ENCODE results near the gene LRP1B.

LRP1B gene

DNA sequence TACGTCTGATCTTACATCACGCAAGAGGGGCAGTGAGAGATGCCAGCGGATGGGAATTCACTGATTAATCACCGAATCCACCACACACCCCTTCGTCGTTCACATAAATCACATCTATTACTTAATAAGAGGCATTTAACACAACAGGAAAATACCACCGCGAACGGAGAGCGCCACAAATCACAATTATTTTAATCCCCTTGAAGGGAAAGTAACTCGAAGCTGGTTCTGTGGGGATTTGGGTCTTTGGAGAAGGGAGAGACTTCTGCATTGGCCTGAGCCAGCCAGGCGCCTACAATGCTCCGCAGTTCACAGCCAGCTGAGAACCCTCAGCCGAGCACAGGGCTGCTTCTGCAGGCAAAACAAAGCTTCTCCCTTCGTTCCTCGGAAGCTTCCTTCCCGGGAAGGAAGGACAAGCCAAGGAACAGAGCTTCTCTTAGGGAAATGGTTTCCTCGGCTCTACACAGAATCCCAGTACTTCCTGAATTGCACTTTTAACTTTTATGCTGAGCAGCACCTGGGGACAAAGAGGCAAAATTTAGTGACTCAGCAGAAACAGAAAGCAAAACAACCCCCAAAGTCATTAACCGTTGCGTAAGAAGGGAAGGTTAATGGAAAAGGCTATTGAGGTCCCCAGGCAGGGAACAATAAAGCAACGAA lies at the start of gene LRP1B:
Gene LRP1B, minus strand, starts transcription at position 7 of the 660 bp plus-strand sequence. CDS start 287 bp downstream, outside the sequence.
- Mint-ChIP-seq H3K4me3 (no peak within 1 kb of the TSS), H3K9me3 (peaks cover 10% of the 10 kb centered on the region), H3K4me1 (peaks cover 5% of the 10 kb centered on the region), H3K27me3 (peaks cover 21% of the 10 kb centered on the region), H3K27ac (no peak within 1 kb of the TSS), H3K36me3 (no peaks in the 10 kb centered on the region)

GRCh38 chr2:142179686-142180085 lies 48.9 kb upstream of the LRP1B start:
- H3K4me1 Mint-ChIP-seq: no peaks in the 10 kb centered on the region
- H3K36me3 Mint-ChIP-seq: no peaks in the 10 kb centered on the region
- H3K27me3 Mint-ChIP-seq: no peaks in the 10 kb centered on the region
- no peak overlapping the region for H3K4me3 Mint-ChIP-seq
- H3K27ac Mint-ChIP-seq: no peak overlapping the region
- peaks cover 6% of the 10 kb centered on the region for H3K9me3 Mint-ChIP-seq

DNA sequence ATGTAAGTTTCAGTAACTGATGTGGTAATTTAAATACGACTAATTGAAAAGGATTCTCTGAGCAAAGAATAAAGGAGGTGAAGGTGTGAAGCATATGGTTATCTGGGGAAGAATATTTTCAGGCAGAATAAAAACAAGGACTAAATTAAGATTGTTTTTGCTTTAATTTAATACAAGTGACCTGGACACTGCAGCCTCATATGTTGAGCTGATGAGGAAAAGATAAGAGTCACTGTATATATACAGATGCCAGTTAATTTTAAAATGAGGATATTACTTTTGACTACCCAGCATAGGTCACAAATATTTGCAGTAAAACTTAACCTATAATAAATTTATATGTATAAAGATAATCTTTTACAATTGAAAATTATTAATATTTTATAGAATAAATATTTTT lies 47.8 kb upstream of the LRP1B start:
- Mint-ChIP-seq H3K27me3 (no peaks in the 10 kb centered on the region), H3K9me3 (peaks cover 6% of the 10 kb centered on the region), H3K4me3 (no peak overlapping the region), H3K4me1 (no peaks in the 10 kb centered on the region), H3K36me3 (no peaks in the 10 kb centered on the region), H3K27ac (no peak overlapping the region)

GRCh38 chr2:142176941-142177340 lies 46.1 kb upstream of the LRP1B start:
- Mint-ChIP-seq H3K4me3 (no peak overlapping the region), H3K27ac (no peak overlapping the region)

DNA sequence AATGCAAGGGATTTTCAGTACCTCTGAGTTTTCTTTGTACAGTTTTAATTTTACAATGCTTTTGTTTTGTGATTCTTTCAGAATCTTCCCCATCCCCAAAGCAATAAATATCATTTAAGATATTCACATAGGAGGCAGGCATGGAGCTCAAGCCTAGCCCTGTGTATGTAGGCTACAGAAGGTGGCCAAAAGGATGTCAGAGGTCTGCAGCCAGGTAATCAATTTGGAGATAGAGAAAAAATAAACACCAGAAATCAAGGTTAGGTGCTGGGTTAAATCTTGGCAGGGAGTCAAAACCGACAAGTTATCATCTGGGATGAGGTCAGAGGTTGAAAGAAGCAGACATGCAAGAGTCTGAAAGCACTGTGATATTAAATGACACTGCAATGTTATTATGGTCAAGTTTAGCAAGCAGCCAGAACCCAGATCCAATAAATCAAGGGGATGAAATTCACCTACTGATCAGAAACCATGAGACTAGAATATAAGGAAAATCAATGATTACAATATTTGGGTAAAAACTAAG lies 45.1 kb upstream of the LRP1B start:
- H3K9me3 Mint-ChIP-seq: no peaks in the 10 kb centered on the region
- H3K4me3 Mint-ChIP-seq: no peak overlapping the region
- H3K27ac Mint-ChIP-seq: no peak overlapping the region
- no peaks in the 10 kb centered on the region for H3K4me1 Mint-ChIP-seq
- H3K36me3 Mint-ChIP-seq: no peaks in the 10 kb centered on the region
- no peaks in the 10 kb centered on the region for H3K27me3 Mint-ChIP-seq

More at GRCh38 chr2:142176941-142177340, 46.1 kb upstream of the LRP1B start:
- no peaks in the 10 kb centered on the region for H3K9me3 Mint-ChIP-seq
- no peaks in the 10 kb centered on the region for H3K27me3 Mint-ChIP-seq
- no peaks in the 10 kb centered on the region for H3K4me1 Mint-ChIP-seq
- H3K36me3 Mint-ChIP-seq: no peaks in the 10 kb centered on the region

DNA sequence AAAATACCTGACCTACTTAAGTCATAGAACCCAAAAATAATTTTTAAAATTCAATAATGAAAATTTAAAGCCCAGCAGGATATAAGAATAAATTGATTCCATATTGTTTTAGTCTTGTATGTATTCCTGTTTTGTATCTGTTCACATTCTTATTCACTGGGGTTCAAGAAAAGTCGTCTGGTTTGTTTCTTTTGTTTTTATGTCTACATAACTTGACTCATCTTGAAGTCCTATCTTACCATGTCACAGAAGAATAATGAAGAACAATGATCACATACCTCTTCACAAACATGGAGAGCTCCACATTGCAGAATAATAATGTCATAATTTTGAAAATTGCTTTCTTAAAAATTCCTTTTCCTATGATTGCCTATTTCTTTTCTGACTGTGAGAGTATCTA lies 43.4 kb upstream of the LRP1B start:
- no peaks in the 10 kb centered on the region for H3K36me3 Mint-ChIP-seq

GRCh38 chr2:142170847-142171246 lies 40.0 kb upstream of the LRP1B start:
- Mint-ChIP-seq H3K4me1 (no peaks in the 10 kb centered on the region), H3K27ac (no peak overlapping the region), H3K36me3 (no peaks in the 10 kb centered on the region), H3K9me3 (no peaks in the 10 kb centered on the region), H3K27me3 (no peaks in the 10 kb centered on the region), H3K4me3 (no peak overlapping the region)

More for the DNA sequence above, 43.4 kb upstream of the LRP1B start:
- no peaks in the 10 kb centered on the region for H3K9me3 Mint-ChIP-seq
- H3K4me3 Mint-ChIP-seq: no peak overlapping the region
- H3K27ac Mint-ChIP-seq: no peak overlapping the region
- H3K27me3 Mint-ChIP-seq: no peaks in the 10 kb centered on the region
- no peaks in the 10 kb centered on the region for H3K4me1 Mint-ChIP-seq

- Mint-ChIP-seq H3K4me1 (no peaks in the 10 kb centered on the region), H3K4me3 (no peak overlapping the region), H3K27ac (no peak overlapping the region), H3K36me3 (no peaks in the 10 kb centered on the region), H3K27me3 (no peaks in the 10 kb centered on the region), H3K9me3 (peaks cover 5% of the 10 kb centered on the region)
Observed at GRCh38 chr2:142165790-142166189, 35.0 kb upstream of the LRP1B start.

DNA sequence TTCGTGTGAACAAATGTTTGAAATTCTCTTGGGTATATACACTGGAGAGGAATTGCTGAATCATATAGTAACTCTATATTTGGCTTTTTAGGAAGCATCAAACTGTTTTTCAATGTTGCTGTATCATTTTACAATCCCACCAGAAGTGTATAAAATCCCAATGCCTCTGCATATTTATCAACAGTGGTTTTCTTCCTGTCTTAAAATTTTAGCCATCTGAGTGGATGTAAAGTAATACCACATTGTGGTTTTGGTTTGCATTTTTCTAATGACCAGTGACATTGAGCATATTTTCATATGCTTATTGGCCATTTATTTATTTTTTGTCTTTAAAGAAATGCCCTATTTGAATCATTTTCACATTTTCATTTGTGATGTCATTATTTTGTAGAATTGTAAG lies 22.8 kb upstream of the LRP1B start:
- Mint-ChIP-seq H3K27me3 (no peaks in the 10 kb centered on the region), H3K36me3 (no peaks in the 10 kb centered on the region), H3K9me3 (peaks cover 8% of the 10 kb centered on the region), H3K4me1 (no peaks in the 10 kb centered on the region), H3K27ac (no peak overlapping the region), H3K4me3 (no peak overlapping the region)

GRCh38 chr2:142150453-142150852 lies 19.6 kb upstream of the LRP1B start:
- Mint-ChIP-seq H3K4me1 (no peaks in the 10 kb centered on the region), H3K27ac (no peak overlapping the region), H3K27me3 (no peaks in the 10 kb centered on the region), H3K4me3 (no peak overlapping the region), H3K36me3 (no peaks in the 10 kb centered on the region), H3K9me3 (peaks cover 10% of the 10 kb centered on the region)

DNA sequence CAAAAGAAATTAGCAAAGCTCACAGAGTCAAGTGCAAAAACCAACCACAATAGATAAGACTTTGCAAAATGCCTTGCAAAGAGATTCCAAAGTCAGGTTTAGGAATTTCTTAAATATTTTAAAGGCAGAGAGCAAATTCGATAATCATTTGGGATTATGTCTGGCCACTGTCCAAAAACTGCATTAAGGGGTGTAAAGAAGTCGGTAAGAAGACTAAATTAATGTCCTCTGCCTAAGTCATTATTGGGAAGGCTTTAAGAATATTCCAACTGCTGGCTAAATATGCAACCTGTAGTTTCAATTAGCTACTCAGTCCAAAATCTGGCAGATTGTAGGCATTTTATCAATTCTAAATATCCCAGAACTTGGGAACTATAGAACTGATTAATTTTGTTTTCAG lies 13.7 kb upstream of the LRP1B start:
- Mint-ChIP-seq H3K27me3 (no peaks in the 10 kb centered on the region), H3K9me3 (peaks cover 6% of the 10 kb centered on the region), H3K4me3 (no peak overlapping the region), H3K27ac (no peak overlapping the region), H3K4me1 (no peaks in the 10 kb centered on the region), H3K36me3 (no peaks in the 10 kb centered on the region)

DNA sequence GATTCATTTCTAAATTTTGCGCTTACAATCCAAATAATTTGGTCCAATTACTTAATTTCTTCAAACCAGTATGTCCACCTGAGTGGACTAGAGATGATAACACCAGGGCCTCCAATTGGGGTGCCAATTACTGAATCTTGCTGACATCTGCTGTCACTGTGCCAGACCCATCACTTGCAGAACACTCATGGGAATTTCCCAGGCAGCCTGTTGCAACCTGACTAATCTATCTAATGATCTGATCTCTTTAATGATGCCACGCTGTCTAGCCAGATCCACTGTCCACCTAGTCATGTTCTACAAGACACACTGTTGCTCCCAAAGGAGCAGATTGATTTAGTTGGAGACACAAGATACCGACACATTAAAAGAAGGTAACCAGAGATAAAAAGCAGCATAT lies 11.8 kb upstream of the LRP1B start:
- H3K4me3 Mint-ChIP-seq: no peak overlapping the region
- no peaks in the 10 kb centered on the region for H3K4me1 Mint-ChIP-seq
- no peak overlapping the region for H3K27ac Mint-ChIP-seq
- no peaks in the 10 kb centered on the region for H3K27me3 Mint-ChIP-seq
- no peaks in the 10 kb centered on the region for H3K9me3 Mint-ChIP-seq
- H3K36me3 Mint-ChIP-seq: no peaks in the 10 kb centered on the region

DNA sequence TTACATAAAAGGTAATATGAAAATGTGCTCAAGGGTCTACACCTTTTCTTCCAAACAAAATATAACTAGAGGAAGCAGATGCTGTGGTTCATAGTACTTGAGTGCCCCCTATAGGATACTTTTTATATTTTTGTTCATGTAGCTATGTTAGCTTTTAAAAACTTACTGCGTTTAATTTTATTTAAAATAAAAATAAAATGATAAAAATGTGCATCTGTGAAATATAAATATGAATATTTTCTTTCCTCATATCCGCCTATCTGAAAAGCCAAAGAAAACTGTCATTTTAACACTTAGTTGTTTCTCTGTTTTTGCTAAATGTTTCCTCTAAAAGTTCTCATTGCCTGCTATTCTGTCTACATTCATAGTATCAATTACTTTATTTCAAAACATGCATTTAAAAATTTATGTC lies 9.6 kb upstream of the LRP1B start:
- Mint-ChIP-seq H3K9me3 (peaks cover 5% of the 10 kb centered on the region), H3K27me3 (no peaks in the 10 kb centered on the region), H3K4me3 (no peak overlapping the region), H3K4me1 (no peaks in the 10 kb centered on the region), H3K27ac (no peak overlapping the region), H3K36me3 (no peaks in the 10 kb centered on the region)

DNA sequence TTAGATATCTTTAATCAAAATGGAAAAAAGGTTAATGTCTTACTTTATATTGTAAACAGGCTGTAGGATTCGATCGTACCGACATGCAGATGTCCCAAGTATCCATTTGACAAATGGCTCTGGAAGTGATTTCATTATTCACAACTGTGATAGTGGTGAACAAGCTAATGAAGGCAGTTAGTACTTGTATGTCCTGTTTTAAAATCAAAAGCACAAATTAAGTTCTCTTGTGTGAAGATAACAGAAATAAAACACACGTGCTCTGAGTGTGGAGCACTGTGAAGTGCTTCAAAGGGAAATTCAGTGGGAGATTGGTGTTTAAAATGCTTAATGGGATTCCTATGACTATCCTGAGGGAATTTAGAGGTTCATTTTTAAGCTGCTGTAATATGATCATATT lies 8.6 kb upstream of the LRP1B start:
- Mint-ChIP-seq H3K36me3 (no peaks in the 10 kb centered on the region), H3K9me3 (peaks cover 5% of the 10 kb centered on the region), H3K27me3 (no peaks in the 10 kb centered on the region), H3K4me1 (no peaks in the 10 kb centered on the region), H3K4me3 (no peak overlapping the region), H3K27ac (no peak overlapping the region)

- Mint-ChIP-seq H3K36me3 (no peaks in the 10 kb centered on the region), H3K4me1 (no peaks in the 10 kb centered on the region), H3K9me3 (peaks cover 5% of the 10 kb centered on the region), H3K27me3 (peaks cover 9% of the 10 kb centered on the region), H3K4me3 (no peak overlapping the region), H3K27ac (no peak overlapping the region)
Observed at GRCh38 chr2:142136571-142136970, 5.8 kb upstream of the LRP1B start.

DNA sequence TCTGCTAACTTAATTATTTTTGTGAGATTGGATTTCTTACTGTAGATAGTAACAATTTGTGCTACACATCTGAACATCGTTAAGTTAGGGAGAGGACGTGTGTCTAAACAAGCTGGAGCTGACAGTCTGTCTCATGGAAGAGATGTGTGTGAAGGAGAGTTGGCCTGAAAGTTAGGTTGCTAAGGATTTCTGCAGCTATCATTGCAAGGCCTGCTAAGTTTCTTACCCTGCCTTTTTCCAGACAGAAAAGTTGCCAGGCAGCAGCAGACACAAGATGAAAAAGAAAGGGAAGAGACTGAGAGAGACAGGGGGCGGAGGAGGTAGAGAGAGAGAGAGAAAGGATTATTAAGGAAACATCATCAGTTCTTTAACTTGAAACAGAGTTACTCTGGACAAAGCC lies 4.1 kb upstream of the LRP1B start:
- H3K9me3 Mint-ChIP-seq: peaks cover 5% of the 10 kb centered on the region
- peaks cover 15% of the 10 kb centered on the region for H3K27me3 Mint-ChIP-seq
- no peak overlapping the region for H3K27ac Mint-ChIP-seq
- no peak overlapping the region for H3K4me3 Mint-ChIP-seq
- H3K36me3 Mint-ChIP-seq: no peaks in the 10 kb centered on the region
- peaks cover 5% of the 10 kb centered on the region for H3K4me1 Mint-ChIP-seq
